ENCODE measurements around the gene ZNF593OS.

The ZNF593OS gene

GRCh38 chr1:26171084-26172072, at the start of gene ZNF593OS:
TSS of gene ZNF593OS (minus strand) at chr1:26171832. CDS start at chr1:26171661, 171 bp downstream.
- DNase-seq (ENCODE audit: low read depth in 3 of 3, low spot score in 1 of 3) = no peak

GRCh38 chr1:26221094-26221493, 49.5 kb upstream of the ZNF593OS start:
- DNase-seq (ENCODE audit: low read depth in 3 of 3, low spot score in 1 of 3) = no peak

- DNase-seq (ENCODE audit: low read depth in 3 of 3, low spot score in 1 of 3) = no peak
Observed at GRCh38 chr1:26220199-26220912, 48.7 kb upstream of the ZNF593OS start.

GRCh38 chr1:26218906-26219494, 47.4 kb upstream of the ZNF593OS start:
- DNase-seq (ENCODE audit: low read depth in 3 of 3, low spot score in 1 of 3) = no peak

GRCh38 chr1:26215246-26215645, 43.6 kb upstream of the ZNF593OS start:
- DNase-seq (ENCODE audit: low read depth in 3 of 3, low spot score in 1 of 3) = no peak

- DNase-seq (ENCODE audit: low read depth in 3 of 3, low spot score in 1 of 3) = no peak
Observed at GRCh38 chr1:26213335-26213905, 41.8 kb upstream of the ZNF593OS start.

- no peak for DNase-seq (ENCODE audit: low read depth in 3 of 3, low spot score in 1 of 3)
Observed at GRCh38 chr1:26212726-26213125, 41.1 kb upstream of the ZNF593OS start.

- DNase-seq (ENCODE audit: low read depth in 3 of 3, low spot score in 1 of 3) = no peak
Observed at GRCh38 chr1:26210147-26210870, 38.7 kb upstream of the ZNF593OS start.

GRCh38 chr1:26203642-26204318, 32.1 kb upstream of the ZNF593OS start:
- DNase-seq (ENCODE audit: low read depth in 3 of 3, low spot score in 1 of 3) = no peak

- no peak for DNase-seq (ENCODE audit: low read depth in 3 of 3, low spot score in 1 of 3)
Observed at GRCh38 chr1:26200413-26200812, 28.8 kb upstream of the ZNF593OS start.

GRCh38 chr1:26197813-26198212, 26.2 kb upstream of the ZNF593OS start:
- DNase-seq (ENCODE audit: low read depth in 3 of 3, low spot score in 1 of 3) = no peak

- DNase-seq (ENCODE audit: low read depth in 3 of 3, low spot score in 1 of 3) = no peak
Observed at GRCh38 chr1:26197301-26197700, 25.7 kb upstream of the ZNF593OS start.

- no peak for DNase-seq (ENCODE audit: low read depth in 3 of 3, low spot score in 1 of 3)
Observed at GRCh38 chr1:26195805-26196204, 24.2 kb upstream of the ZNF593OS start.

GRCh38 chr1:26191739-26192138, 20.1 kb upstream of the ZNF593OS start:
- DNase-seq (ENCODE audit: low read depth in 3 of 3, low spot score in 1 of 3) = no peak

- DNase-seq (ENCODE audit: low read depth in 3 of 3, low spot score in 1 of 3) = no peak
Observed at GRCh38 chr1:26190373-26190987, 18.8 kb upstream of the ZNF593OS start, which contains the start of gene CATSPER4. TSS of gene CATSPER4 (plus strand) at chr1:26190602. CDS start at chr1:26190628, 26 bp downstream.

- DNase-seq (ENCODE audit: low read depth in 3 of 3, low spot score in 1 of 3) = no peak
Observed at GRCh38 chr1:26189751-26190275, 18.2 kb upstream of the ZNF593OS start.

- DNase-seq (ENCODE audit: low read depth in 3 of 3, low spot score in 1 of 3) = no peak
Observed at GRCh38 chr1:26189331-26189730, 17.7 kb upstream of the ZNF593OS start.

GRCh38 chr1:26188477-26188876, 16.8 kb upstream of the ZNF593OS start:
- DNase-seq (ENCODE audit: low read depth in 3 of 3, low spot score in 1 of 3) = no peak

- no peak for DNase-seq (ENCODE audit: low read depth in 3 of 3, low spot score in 1 of 3)
Observed at GRCh38 chr1:26187882-26188281, 16.2 kb upstream of the ZNF593OS start.

All from stimulated activated CD4-positive, alpha-beta T cell treated with anti-CD3 and anti-CD28 coated beads, TNF-alpha, amount 100 ng/mL, for 1 hour (primary cell).